Embryonic facial prominence (tissue), 1 donor: ENCODE data around the gene IQCK.

ENCODE experiments used
- DNase-seq: peaks from one replicate; pipeline ENCODE4 v3.0.0-alpha.2; 2016; ENCODE audit errors: extremely low spot score

Gene IQCK

GRCh38 chr16:19860166-19861041 is 142.3 kb downstream of the IQCK start:
- no peak for DNase-seq

- DNase-seq: no peak
Measured at GRCh38 chr16:19861133-19861532, 143.1 kb downstream of the IQCK start.

- no peak for DNase-seq
Measured at GRCh38 chr16:19861811-19862327, 143.8 kb downstream of the IQCK start.

GRCh38 chr16:19863990-19864389 is 145.9 kb downstream of the IQCK start:
- no peak for DNase-seq

GRCh38 chr16:19864566-19864965 is 146.5 kb downstream of the IQCK start:
- DNase-seq: no peak

- no peak for DNase-seq
Measured at GRCh38 chr16:19868421-19868820, 150.3 kb downstream of the IQCK start.

- DNase-seq: no peak
Measured at GRCh38 chr16:19871721-19872120, 153.7 kb downstream of the IQCK start.

GRCh38 chr16:19872179-19872863 is 154.2 kb downstream of the IQCK start:
- DNase-seq: no peak

GRCh38 chr16:19872935-19873334 is 154.9 kb downstream of the IQCK start:
- DNase-seq: no peak

GRCh38 chr16:19874026-19874425 is 156.0 kb downstream of the IQCK start:
- DNase-seq: no peak

GRCh38 chr16:19874851-19875546 is 156.9 kb downstream of the IQCK start:
- no peak for DNase-seq

- no peak for DNase-seq
Measured at GRCh38 chr16:19875900-19876299, 157.8 kb downstream of the IQCK start.

GRCh38 chr16:19876501-19877059 is 158.5 kb downstream of the IQCK start:
- no peak for DNase-seq

GRCh38 chr16:19878757-19879156 is 160.7 kb downstream of the IQCK start:
- no peak for DNase-seq

GRCh38 chr16:19879241-19879792 is 161.2 kb downstream of the IQCK start:
- no peak for DNase-seq

- DNase-seq: no peak
Measured at GRCh38 chr16:19881028-19881427, 163.0 kb downstream of the IQCK start.

- DNase-seq: no peak
Measured at GRCh38 chr16:19881783-19882182, 163.7 kb downstream of the IQCK start.

- no peak for DNase-seq
Measured at GRCh38 chr16:19882186-19882585, 164.1 kb downstream of the IQCK start.

GRCh38 chr16:19882646-19883045 is 164.6 kb downstream of the IQCK start:
- no peak for DNase-seq

GRCh38 chr16:19883296-19883965 is 165.4 kb downstream of the IQCK start:
- DNase-seq: peak; percentile 25

GRCh38 chr16:19883966-19884485 is 166.0 kb downstream of the IQCK start:
- DNase-seq: no peak
